Endothelial cell of umbilical vein (primary cell): ENCODE results near the gene GSTO1. TPM values are rescaled to one million over a fixed set of nuclear protein-coding genes. Genes with fewer than 3 reads are reported as not detected.

ENCODE experiments used
- BruUV-seq: library from RNA; stranded (reverse); fragments of 400-500 nt; replicated peaks from 2 replicates; lab custom pipeline; 2021; lab: Mats Ljungman, UMichigan
- CTCF ChIA-PET: fragments of 300-600, 350-600 bp; sonication (Branson Sonifier 250); formaldehyde crosslinking; loops from one replicate; lab custom pipeline; 2021; ENCODE audit warnings: antibody characterized with exemption, inconsistent platforms; lab: Charles Lee
- POLR2A ChIA-PET: fragments of 300-600, 350-600 bp; sonication (Branson Sonifier 250); formaldehyde crosslinking; loops from one replicate; lab custom pipeline; 2021; ENCODE audit warnings: antibody characterized with exemption, inconsistent platforms; lab: Charles Lee
- DNase-seq: peaks from one replicate; pipeline ENCODE4 v3.0.0-alpha.2; 2011; ENCODE audit warnings: low read depth, low spot score
- FAIRE-seq: peaks from 2 replicates; lab custom pipeline; 2011; peaks lifted over from hg19 to GRCh38; lab: Jason Lieb, UNC
- H2AFZ ChIP-seq: 2 replicates; pipeline ENCODE4 v1.6.0; 2012; ENCODE audit warnings: low read depth, low read length, control low read depth, inconsistent platforms
- H3K27ac ChIP-seq: 2 replicates; pipeline ENCODE4 v1.5.1; 2011; ENCODE audit warnings: low read depth, mild to moderate bottlenecking, control low read depth, low read length, moderate library complexity; ENCODE audit not compliant: insufficient read depth
- H3K27me3 ChIP-seq, 2 experiments: 2 replicates each; pipeline versions ENCODE4 v1.6.0 to v1.6.1; 2011; ENCODE audit warnings: low read length in 2 of 2, mixed read lengths in 1 of 2; ENCODE audit not compliant: control insufficient read depth in 2 of 2, insufficient read depth in 2 of 2
- H3K36me3 ChIP-seq, 2 experiments: 2 replicates in 1 of 2; 3 replicates in 1 of 2; pipeline ENCODE4 v1.5.1; 2011; ENCODE audit warnings: low read length in 2 of 2, mild to moderate bottlenecking in 1 of 2, moderate library complexity in 1 of 2; ENCODE audit not compliant: control insufficient read depth in 2 of 2, insufficient read depth in 2 of 2; ENCODE audit errors: extremely low read depth in 1 of 2
- H3K4me1 ChIP-seq: 3 replicates; pipeline ENCODE4 v1.5.1; 2011; ENCODE audit warnings: mild to moderate bottlenecking, low read length; ENCODE audit not compliant: control insufficient read depth, insufficient read depth; ENCODE audit errors: extremely low read depth
- H3K4me2 ChIP-seq: 2 replicates; pipeline ENCODE4 v1.6.1; 2011; ENCODE audit warnings: low read length, control low read depth, mixed read lengths; ENCODE audit not compliant: insufficient read depth
- H3K4me3 ChIP-seq, 3 experiments: fragments of 200-600 bp in 1 of 3; sonication (generic), shearing (Covaris generic) in 1 of 3; replicated peaks in 1 of 3; 2 replicates each; pipeline ENCODE4 v1.5.1; 2011 to 2016; ENCODE audit warnings: control low read depth in 3 of 3, low read length in 3 of 3, mild to moderate bottlenecking in 2 of 3, inconsistent platforms in 1 of 3, low read depth in 1 of 3, moderate library complexity in 1 of 3; ENCODE audit not compliant: insufficient read depth in 1 of 3
- H3K79me2 ChIP-seq: 2 replicates; pipeline ENCODE4 v1.6.0; 2012; ENCODE audit warnings: low read length, inconsistent platforms; ENCODE audit not compliant: control insufficient read depth, insufficient read depth
- H3K9ac ChIP-seq: replicated peaks from 2 replicates; pipeline ENCODE3; 2011; ENCODE audit warnings: low read length, control low read depth; ENCODE audit not compliant: insufficient read depth; ENCODE audit errors: extremely low read depth
- H3K9me1 ChIP-seq: replicated peaks from 3 replicates; pipeline ENCODE4 v1.6.0; 2011; ENCODE audit warnings: mild to moderate bottlenecking, low read length; ENCODE audit not compliant: control insufficient read depth, insufficient read depth; ENCODE audit errors: extremely low read depth
- H3K9me3 ChIP-seq: replicated peaks from 2 replicates; pipeline ENCODE4 v1.5.1; 2012; ENCODE audit warnings: low read length, inconsistent platforms; ENCODE audit not compliant: control insufficient read depth, insufficient read depth
- H4K20me1 ChIP-seq: replicated peaks from 2 replicates; pipeline ENCODE3; 2011; ENCODE audit warnings: mild to moderate bottlenecking, low read length; ENCODE audit not compliant: control insufficient read depth, insufficient read depth; ENCODE audit errors: extremely low read depth
- CTCF ChIP-seq, 2 donors: IDR thresholded peaks; 1 replicate in 1 of 2; 2 replicates in 1 of 2; pipeline ENCODE4 v1.5.1; 2011; ENCODE audit warnings: low read length in 2 of 2, mild to moderate bottlenecking in 2 of 2, moderate library complexity in 2 of 2, control low read depth in 1 of 2, inconsistent platforms in 1 of 2, low read depth in 1 of 2; ENCODE audit not compliant: insufficient read depth in 1 of 2; ENCODE audit errors: extremely low read depth in 1 of 2
- EZH2 ChIP-seq: IDR thresholded peaks from 2 replicates; pipeline ENCODE4 v1.6.1; 2012; ENCODE audit warnings: borderline replicate concordance, low read depth, mild to moderate bottlenecking, moderate library complexity, low read length, inconsistent platforms; ENCODE audit not compliant: severe bottlenecking
- FOS ChIP-seq: IDR thresholded peaks from 2 replicates; pipeline ENCODE4 v1.6.1; 2011; ENCODE audit warnings: mild to moderate bottlenecking, low read length, moderate library complexity, borderline replicate concordance; ENCODE audit not compliant: insufficient read depth
- GATA2 ChIP-seq: IDR thresholded peaks from 2 replicates; pipeline ENCODE4 v1.7.0; 2011; ENCODE audit warnings: low read depth, mild to moderate bottlenecking, moderate library complexity, mixed read lengths, low read length; ENCODE audit not compliant: insufficient read length, insufficient read depth
- JUN ChIP-seq: IDR thresholded peaks from 2 replicates; pipeline ENCODE4 v1.6.1; 2011; ENCODE audit warnings: borderline replicate concordance, low read depth; ENCODE audit not compliant: insufficient read length, insufficient read depth
- MAX ChIP-seq: IDR thresholded peaks from 2 replicates; pipeline ENCODE4 v1.6.1; 2011; ENCODE audit not compliant: insufficient read depth, insufficient read length
- MYC ChIP-seq: IDR thresholded peaks from one replicate; pipeline ENCODE4 v1.6.1; 2011; ENCODE audit warnings: mild to moderate bottlenecking, low read depth, low read length
- POLR2A ChIP-seq: IDR thresholded peaks from 2 replicates; pipeline ENCODE4 v1.6.1; 2012; ENCODE audit warnings: low read depth, mild to moderate bottlenecking, control low read depth, low read length
- POLR2AphosphoS5 ChIP-seq: IDR thresholded peaks from 2 replicates; pipeline ENCODE4 v1.6.1; 2012; ENCODE audit warnings: low read depth, mild to moderate bottlenecking, control low read depth, low read length, moderate library complexity; ENCODE audit not compliant: insufficient read depth
- dilution Hi-C: fragments of 300-500 bp; cut with MboI; formaldehyde crosslinking; loops from one replicate; pipeline ENCODE4 v1.15.0; 2019; ENCODE audit warnings: low sequenced_read_pairs; ENCODE audit not compliant: extremely low pct_ligation_motif_present
- intact Hi-C: fragments of 100-400 bp; cut with micrococcal nuclease; formaldehyde crosslinking; loops from one replicate; pipeline ENCODE4 v1.10.0; 2022
- polyA plus RNA-seq, 4 experiments: library from polyadenylated mRNA; depleted of rRNA in 3 of 4; stranded (reverse) in 3 of 4; unstranded in 1 of 4; fragments of >200 nt; gene quantifications; 2 replicates each; pipeline versions ENCODE4 v1.2.1 to v1.2.3, GENCODE V29; 2011 to 2012; ENCODE audit warnings: missing spikeins in 1 of 4
- total RNA-seq: library from RNA; stranded (reverse); gene quantifications from 2 replicates; pipeline ENCODE4 v1.2.3, GENCODE V29; 2021

Gene GSTO1
- total and polyA plus RNA-seq, 2 donors (not counting 3 experiments of a cell fraction or from before 2014, with no cell fraction given) = 124 to 211 TPM

- H3K4me2 ChIP-seq = no peak overlapping the region
- CTCF ChIA-PET = interaction anchor here (1.0 to 3.1 kb wide), 4 partner anchors 12 to 76 kb away, joined by 4 to 15 read pairs (median 6); partner anchors contain the start of gene CFAP58
- DNase-seq = no peak
- intact Hi-C loops = no loop called here
- POLR2A ChIA-PET = no interaction called here
- TF ChIP-seq EZH2 = no peak
- TF ChIP-seq JUN = no peak
- no peak for TF ChIP-seq MYC
- no peak for TF ChIP-seq CTCF (IDR thresholded peaks at IDR 0.05; ENCODE audit: extremely low read depth in 1 of 2, insufficient read depth in 1 of 2, low read depth in 1 of 2, low read length in 2 of 2)
- no peak for TF ChIP-seq MAX
- TF ChIP-seq FOS = no peak
- TF ChIP-seq POLR2AphosphoS5 = no peak
- TF ChIP-seq POLR2A = no peak
- TF ChIP-seq GATA2 = no peak
- H3K27ac ChIP-seq = no peak overlapping the region
- BruUV-seq = no TSS peak
- no peak overlapping the region for H3K9ac ChIP-seq
- H3K9me1 ChIP-seq = no peaks in the 10 kb centered on the region
- H4K20me1 ChIP-seq = no peaks in the 10 kb centered on the region
- no peak overlapping the region for H3K4me3 ChIP-seq
- H3K36me3 ChIP-seq = no peaks in the 10 kb centered on the region
- no peaks in the 10 kb centered on the region for H3K4me1 ChIP-seq
- dilution Hi-C loops = no loop called here
- no peak overlapping the region for H2AFZ ChIP-seq
- peaks cover 2 to 15% of the 10 kb centered on the region in 2 experiments for H3K27me3 ChIP-seq
- H3K9me3 ChIP-seq = no peaks in the 10 kb centered on the region
- no peak for FAIRE-seq
- no peaks in the 10 kb centered on the region for H3K79me2 ChIP-seq
Observed at GRCh38 chr10:104277785-104278184, 23.1 kb downstream of the GSTO1 start.
